WTC11 (cell line): ENCODE measurements around the gene ATP9A.

Experiments used
- CREM ChIP-seq: sonication (generic); formaldehyde crosslinking; IDR thresholded peaks from 2 replicates; pipeline ENCODE4 v1.8.1; 2022; ENCODE audit warnings: mild to moderate bottlenecking, missing genetic modification reagents, moderate library complexity
- FOXK1 ChIP-seq: sonication (generic); formaldehyde crosslinking; IDR thresholded peaks from 2 replicates; pipeline ENCODE4 v1.8.0; 2022; ENCODE audit warnings: mild to moderate bottlenecking, moderate library complexity, missing genetic modification reagents
- NR1H2 ChIP-seq: sonication (generic); formaldehyde crosslinking; IDR thresholded peaks from 2 replicates; pipeline ENCODE4 v1.9.0; 2021; ENCODE audit warnings: mild to moderate bottlenecking, moderate library complexity, missing genetic modification reagents
- TP53 ChIP-seq: sonication (generic); formaldehyde crosslinking; IDR thresholded peaks from 2 replicates; pipeline ENCODE4 v1.8.1; 2023; ENCODE audit warnings: mild to moderate bottlenecking, missing genetic modification reagents
- ZNF671 ChIP-seq: fragments of 250-450 bp; sonication (Bioruptor Pico); IDR thresholded peaks from 2 replicates; pipeline ENCODE4 v1.8.0; 2021; ENCODE audit warnings: mild to moderate bottlenecking
- TF ChIP-seq, protein P1 (sequence below): fragments of 200-600 bp; IDR thresholded peaks from 2 replicates; pipeline ENCODE4 v1.8.0; 2022; ENCODE audit warnings: antibody characterized with exemption
- TF ChIP-seq, protein P2 (sequence below): sonication (generic); formaldehyde crosslinking; IDR thresholded peaks from 2 replicates; pipeline ENCODE4 v1.8.0; 2023; ENCODE audit warnings: missing genetic modification reagents
- TF ChIP-seq, protein P3 (sequence below): sonication (generic); formaldehyde crosslinking; IDR thresholded peaks from 2 replicates; pipeline ENCODE4 v1.8.0; 2022; ENCODE audit warnings: mild to moderate bottlenecking, missing genetic modification reagents
- TF ChIP-seq, protein P4 (sequence below): fragments of 250-450 bp; sonication (Bioruptor Pico); IDR thresholded peaks from 2 replicates; pipeline ENCODE4 v1.8.0; 2021; ENCODE audit warnings: mild to moderate bottlenecking

DNA sequence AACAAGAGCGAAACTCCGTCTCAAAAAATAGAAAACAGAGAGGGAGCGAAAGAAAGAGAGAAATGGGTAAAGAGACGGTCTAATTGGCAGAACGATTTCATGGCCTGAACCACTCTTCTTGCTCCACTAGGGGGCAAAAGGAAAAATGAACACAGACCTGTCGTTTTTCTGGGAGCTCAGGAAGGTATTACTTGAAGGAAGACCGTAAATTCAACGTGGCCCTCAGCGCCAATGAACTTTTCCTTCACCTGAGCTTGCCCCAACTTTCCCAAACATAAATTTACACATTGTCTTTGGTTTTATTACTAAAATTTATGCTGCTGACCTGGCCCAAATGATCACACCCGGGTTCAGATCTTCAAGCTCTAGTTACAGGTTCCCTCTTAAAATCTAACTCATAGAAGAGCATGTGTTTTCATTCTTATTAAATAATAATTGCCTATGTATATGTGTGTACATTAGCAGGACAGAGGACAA is 67.3 kb downstream of the ATP9A start:
- TF ChIP-seq CREM (CRISPR knock-in tag), result no peak
- TF ChIP-seq, protein P1, sequence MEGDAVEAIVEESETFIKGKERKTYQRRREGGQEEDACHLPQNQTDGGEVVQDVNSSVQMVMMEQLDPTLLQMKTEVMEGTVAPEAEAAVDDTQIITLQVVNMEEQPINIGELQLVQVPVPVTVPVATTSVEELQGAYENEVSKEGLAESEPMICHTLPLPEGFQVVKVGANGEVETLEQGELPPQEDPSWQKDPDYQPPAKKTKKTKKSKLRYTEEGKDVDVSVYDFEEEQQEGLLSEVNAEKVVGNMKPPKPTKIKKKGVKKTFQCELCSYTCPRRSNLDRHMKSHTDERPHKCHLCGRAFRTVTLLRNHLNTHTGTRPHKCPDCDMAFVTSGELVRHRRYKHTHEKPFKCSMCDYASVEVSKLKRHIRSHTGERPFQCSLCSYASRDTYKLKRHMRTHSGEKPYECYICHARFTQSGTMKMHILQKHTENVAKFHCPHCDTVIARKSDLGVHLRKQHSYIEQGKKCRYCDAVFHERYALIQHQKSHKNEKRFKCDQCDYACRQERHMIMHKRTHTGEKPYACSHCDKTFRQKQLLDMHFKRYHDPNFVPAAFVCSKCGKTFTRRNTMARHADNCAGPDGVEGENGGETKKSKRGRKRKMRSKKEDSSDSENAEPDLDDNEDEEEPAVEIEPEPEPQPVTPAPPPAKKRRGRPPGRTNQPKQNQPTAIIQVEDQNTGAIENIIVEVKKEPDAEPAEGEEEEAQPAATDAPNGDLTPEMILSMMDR, result peak; percentile 71
- no peak for TF ChIP-seq TP53 (CRISPR knock-in tag)
- no peak for TF ChIP-seq FOXK1 (CRISPR knock-in tag)
- TF ChIP-seq, protein P2, sequence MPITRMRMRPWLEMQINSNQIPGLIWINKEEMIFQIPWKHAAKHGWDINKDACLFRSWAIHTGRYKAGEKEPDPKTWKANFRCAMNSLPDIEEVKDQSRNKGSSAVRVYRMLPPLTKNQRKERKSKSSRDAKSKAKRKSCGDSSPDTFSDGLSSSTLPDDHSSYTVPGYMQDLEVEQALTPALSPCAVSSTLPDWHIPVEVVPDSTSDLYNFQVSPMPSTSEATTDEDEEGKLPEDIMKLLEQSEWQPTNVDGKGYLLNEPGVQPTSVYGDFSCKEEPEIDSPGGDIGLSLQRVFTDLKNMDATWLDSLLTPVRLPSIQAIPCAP (CRISPR knock-in tag), result no peak
- no peak for TF ChIP-seq NR1H2 (CRISPR knock-in tag)
- TF ChIP-seq, protein P3, sequence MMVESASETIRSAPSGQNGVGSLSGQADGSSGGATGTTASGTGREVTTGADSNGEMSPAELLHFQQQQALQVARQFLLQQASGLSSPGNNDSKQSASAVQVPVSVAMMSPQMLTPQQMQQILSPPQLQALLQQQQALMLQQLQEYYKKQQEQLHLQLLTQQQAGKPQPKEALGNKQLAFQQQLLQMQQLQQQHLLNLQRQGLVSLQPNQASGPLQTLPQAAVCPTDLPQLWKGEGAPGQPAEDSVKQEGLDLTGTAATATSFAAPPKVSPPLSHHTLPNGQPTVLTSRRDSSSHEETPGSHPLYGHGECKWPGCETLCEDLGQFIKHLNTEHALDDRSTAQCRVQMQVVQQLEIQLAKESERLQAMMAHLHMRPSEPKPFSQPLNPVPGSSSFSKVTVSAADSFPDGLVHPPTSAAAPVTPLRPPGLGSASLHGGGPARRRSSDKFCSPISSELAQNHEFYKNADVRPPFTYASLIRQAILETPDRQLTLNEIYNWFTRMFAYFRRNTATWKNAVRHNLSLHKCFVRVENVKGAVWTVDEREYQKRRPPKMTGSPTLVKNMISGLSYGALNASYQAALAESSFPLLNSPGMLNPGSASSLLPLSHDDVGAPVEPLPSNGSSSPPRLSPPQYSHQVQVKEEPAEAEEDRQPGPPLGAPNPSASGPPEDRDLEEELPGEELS (CRISPR knock-in tag), result no peak
- TF ChIP-seq ZNF671 (CRISPR knock-in tag), result no peak
- TF ChIP-seq, protein P4, sequence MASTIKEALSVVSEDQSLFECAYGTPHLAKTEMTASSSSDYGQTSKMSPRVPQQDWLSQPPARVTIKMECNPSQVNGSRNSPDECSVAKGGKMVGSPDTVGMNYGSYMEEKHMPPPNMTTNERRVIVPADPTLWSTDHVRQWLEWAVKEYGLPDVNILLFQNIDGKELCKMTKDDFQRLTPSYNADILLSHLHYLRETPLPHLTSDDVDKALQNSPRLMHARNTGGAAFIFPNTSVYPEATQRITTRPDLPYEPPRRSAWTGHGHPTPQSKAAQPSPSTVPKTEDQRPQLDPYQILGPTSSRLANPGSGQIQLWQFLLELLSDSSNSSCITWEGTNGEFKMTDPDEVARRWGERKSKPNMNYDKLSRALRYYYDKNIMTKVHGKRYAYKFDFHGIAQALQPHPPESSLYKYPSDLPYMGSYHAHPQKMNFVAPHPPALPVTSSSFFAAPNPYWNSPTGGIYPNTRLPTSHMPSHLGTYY (CRISPR knock-in tag), result no peak
